ENCODE results near the gene CLNK. TPM values are rescaled to one million over a fixed set of nuclear protein-coding genes. Genes with fewer than 3 reads are reported as not detected.

The CLNK gene
- total RNA-seq, 1 experiment from 2014 or later = not detected

GRCh38 chr4:10461850-10462400 is 222.6 kb downstream of the CLNK start:
- Mint-ChIP-seq H3K4me3 (peak overlapping the region; percentile 76 to 86), H3K4me1 (peaks cover 19% of the 10 kb centered on the region in 2 experiments), H3K27ac (no peak overlapping the region), H3K36me3 (ENCODE audit: insufficient read depth in 1 of 3, low read depth in 3 of 3) (no peaks in the 10 kb centered on the region), H3K9me3 (peaks cover 0 to 6% of the 10 kb centered on the region in 2 experiments; a peak in 2 of 5 replicates), H3K27me3 (ENCODE audit: low read depth) (peaks cover 89% of the 10 kb centered on the region)
- H2BK120ac ChIP-seq (ENCODE audit: low read depth, low read length, poor library complexity, severe bottlenecking) = no peak overlapping the region
- H3K79me1 ChIP-seq (ENCODE audit: insufficient read depth, low read depth, low read length, poor library complexity, severe bottlenecking) = no peaks in the 10 kb centered on the region
- no peak overlapping the region for H3K56ac ChIP-seq (ENCODE audit: insufficient read length, low read depth, low read length)
- H2AFZ ChIP-seq (ENCODE audit: low read length) = no peak overlapping the region
- no peak overlapping the region for H3K9ac ChIP-seq (ENCODE audit: extremely low read depth, insufficient read length, low read length)
- no peak overlapping the region for H2BK5ac ChIP-seq (ENCODE audit: insufficient read length, low read length)
- no peak overlapping the region for H2BK15ac ChIP-seq (ENCODE audit: low read depth, low read length)
- H3K79me2 ChIP-seq (ENCODE audit: insufficient read depth, low read length) = no peaks in the 10 kb centered on the region
- H3K4me2 ChIP-seq (ENCODE audit: insufficient read depth, insufficient read length, low read length) = peak overlapping the region; percentile 84
- H3K4ac ChIP-seq (ENCODE audit: low read depth, low read length) = no peak overlapping the region
- DNase-seq = peak; percentile 58
- H2BK12ac ChIP-seq (ENCODE audit: insufficient read length, low read depth, low read length) = no peak overlapping the region
- no peak overlapping the region for H4K8ac ChIP-seq (replicated peaks; ENCODE audit: insufficient read length, low read depth, low read length)
- H3K18ac ChIP-seq (ENCODE audit: insufficient read length, low read depth, low read length) = no peak overlapping the region
- H4K5ac ChIP-seq (ENCODE audit: insufficient read length, low read depth, low read length) = no peak overlapping the region
- H3K23ac ChIP-seq (ENCODE audit: insufficient read length, low read depth, low read length) = no peak overlapping the region
- peaks cover 56% of the 10 kb centered on the region for H3K27me3 ChIP-seq (ENCODE audit: insufficient read depth, low read length)
- H3K23me2 ChIP-seq (ENCODE audit: insufficient read length, low read depth, low read length, poor library complexity, severe bottlenecking) = peaks cover 11% of the 10 kb centered on the region
- no peak for TF ChIP-seq CTCF (conservative IDR thresholded peaks at IDR 0.05)
- no peak overlapping the region for H4K91ac ChIP-seq (ENCODE audit: insufficient read length, low read depth, low read length)
- no peak overlapping the region for H3K27ac ChIP-seq (ENCODE audit: insufficient read length, low read depth, low read length)
- no peaks in the 10 kb centered on the region for H4K20me1 ChIP-seq (ENCODE audit: control insufficient read depth, insufficient read depth, insufficient read length)
- no peaks in the 10 kb centered on the region for H3K4me1 ChIP-seq (ENCODE audit: insufficient read depth, low read length)
- no peaks in the 10 kb centered on the region for H3K9me3 ChIP-seq (ENCODE audit: control insufficient read depth, low read depth, low read length)
- no peak overlapping the region for H2BK20ac ChIP-seq (ENCODE audit: low read depth, low read length, poor library complexity, severe bottlenecking)
- no CpG with 5 or more reads among the region's 27 CpGs for WGBS (ENCODE audit: extremely low coverage, insufficient read length, low lambda C conversion rate)
- no peak overlapping the region for H2AK5ac ChIP-seq (ENCODE audit: insufficient read length, low read length)
- no peak overlapping the region for H3K14ac ChIP-seq (ENCODE audit: insufficient read depth, low read length)
- H3T11ph ChIP-seq (ENCODE audit: low read length) = no peak overlapping the region

All from H9 (cell line).